Activated CD4-positive, alpha-beta T cell treated with anti-CD3 and anti-CD28 coated beads for 36 hours (primary cell): ENCODE results near the gene LCP2. TPM values are rescaled to one million over a fixed set of nuclear protein-coding genes. Genes with fewer than 3 reads are reported as not detected.
A peak's percentile ranks its signal among the peaks of the same experiment; 100 is the strongest.
"Not testable (repeated sequence)": the region's sequence is repeated elsewhere in the genome, so short reads cannot be mapped to it uniquely, and the experiment has no call there.

Experiments used
- ATAC-seq: fragments of 200-7000 bp; cut with Tn5 transposase; one replicate; pipeline ENCODE4 v1.10.0; 2021; ENCODE audit warnings: mild to moderate bottlenecking, moderate library complexity
- CTCF ChIA-PET: fragments of 350-600 bp; sonication (Branson Sonifier 250); formaldehyde crosslinking; loops from one replicate; lab custom pipeline; 2021; ENCODE audit warnings: antibody characterized with exemption; lab: Charles Lee
- POLR2A ChIA-PET: fragments of 350-600 bp; sonication (Branson Sonifier 250); formaldehyde crosslinking; loops from one replicate; lab custom pipeline; 2021; ENCODE audit warnings: antibody characterized with exemption, inconsistent platforms; lab: Charles Lee
- DNase-seq: peaks from one replicate; pipeline ENCODE4 v3.0.0-alpha.2; 2020
- H3K27ac Mint-ChIP-seq: one replicate; pipeline ENCODE4 v1.8.0; 2021; ENCODE audit warnings: mixed read lengths
- H3K27me3 Mint-ChIP-seq: one replicate; pipeline ENCODE4 v1.8.0; 2021; ENCODE audit warnings: mixed read lengths
- H3K36me3 Mint-ChIP-seq: one replicate; pipeline ENCODE4 v1.8.0; 2021; ENCODE audit warnings: low read depth, mixed read lengths
- H3K4me1 Mint-ChIP-seq: one replicate; pipeline ENCODE4 v1.8.0; 2021; ENCODE audit warnings: mixed read lengths
- H3K4me3 Mint-ChIP-seq: one replicate; pipeline ENCODE4 v1.8.0; 2021; ENCODE audit warnings: mild to moderate bottlenecking, moderate library complexity, mixed read lengths
- H3K9me3 Mint-ChIP-seq: one replicate; pipeline ENCODE4 v1.8.0; 2021; ENCODE audit warnings: low read depth, mixed read lengths
- intact Hi-C, 2 experiments: fragments of 100-400 bp; cut with DNase I in 1 of 2; cut with micrococcal nuclease in 1 of 2; formaldehyde crosslinking; loops; one replicate each; pipeline versions ENCODE4 v1.14.2 to v1.15.1; 2022 to 2024; cut with DNase I, micrococcal nuclease
- total RNA-seq, 2 experiments: library from RNA; stranded (reverse); gene quantifications; one replicate each; pipeline ENCODE4 v1.2.3, GENCODE V29; 2021

LCP2 gene
- total RNA-seq, 2 experiments from 2014 or later = 173 to 232 TPM

DNA sequence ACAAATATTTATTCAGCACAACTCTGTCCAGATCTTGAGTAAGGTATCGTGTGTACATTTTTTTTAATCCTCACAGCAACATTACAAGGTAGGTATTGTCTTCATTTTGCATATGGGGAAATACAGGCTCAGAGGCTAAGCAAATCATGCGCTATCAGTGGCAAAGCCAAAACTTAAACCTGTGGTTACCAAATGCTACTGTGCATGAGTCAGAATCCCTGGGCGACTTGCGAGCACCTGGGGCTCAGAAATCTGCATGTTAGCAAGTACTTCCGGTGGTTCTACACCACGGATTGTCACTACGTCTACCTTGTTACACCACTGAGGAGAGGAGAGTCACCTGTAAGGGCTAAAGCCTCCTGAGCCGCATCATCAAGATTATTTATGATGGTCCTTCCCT lies 43.5 kb downstream of the LCP2 start:
- peak; percentile 78 for DNase-seq
- no peaks in the 10 kb centered on the region for H3K9me3 Mint-ChIP-seq
- H3K27me3 Mint-ChIP-seq = no peaks in the 10 kb centered on the region
- no peak overlapping the region for H3K4me3 Mint-ChIP-seq
- ChIA-PET CTCF (interaction anchor here (0.6 to 0.7 kb wide), 2 partner anchors 25 to 28 kb away, joined by 3 read pairs; no protein-coding TSS in a partner anchor), POLR2A (no interaction called here)
- peaks cover 90% of the 10 kb centered on the region for H3K36me3 Mint-ChIP-seq
- peaks cover 53% of the 10 kb centered on the region for H3K4me1 Mint-ChIP-seq
- peak overlapping the region; percentile 45 for H3K27ac Mint-ChIP-seq
- intact Hi-C loops = loop anchor here in 1 of 2 experiments (1.0 kb wide), 1 partner anchor 77 kb away; no protein-coding TSS in a partner anchor
- ATAC-seq = peak; percentile 96

DNA sequence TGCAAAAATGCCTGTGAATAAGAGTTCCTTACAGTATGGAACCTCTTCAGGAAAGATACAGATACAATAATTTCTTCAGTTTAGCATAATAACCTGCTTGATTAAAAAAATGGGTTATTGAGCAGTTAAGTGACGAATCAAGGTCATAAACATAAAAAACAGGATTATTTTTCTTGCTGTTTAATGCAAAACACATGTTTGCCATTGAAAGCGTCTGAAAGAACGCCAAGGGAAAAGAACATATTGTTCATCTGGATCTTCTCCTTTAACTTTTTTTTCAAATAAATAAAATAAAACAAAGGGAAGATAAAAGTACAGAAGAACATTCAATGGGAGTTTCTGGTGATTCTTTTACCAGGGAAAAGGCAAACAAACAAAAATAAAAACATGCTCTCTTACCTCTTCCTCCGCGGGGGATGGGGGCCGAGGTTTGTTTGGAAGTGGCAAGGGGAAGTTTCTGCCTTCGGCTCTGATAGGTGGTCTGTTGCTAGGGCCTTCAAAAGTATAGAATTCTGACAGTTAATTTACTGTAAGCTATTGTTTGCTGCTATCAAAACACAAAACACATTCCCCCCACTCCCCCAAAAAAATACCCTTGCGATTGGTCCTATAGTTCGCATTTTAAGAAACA lies 44.7 kb downstream of the LCP2 start:
- Mint-ChIP-seq H3K27ac (no peak overlapping the region), H3K9me3 (no peaks in the 10 kb centered on the region), H3K27me3 (no peaks in the 10 kb centered on the region), H3K36me3 (peaks cover 92% of the 10 kb centered on the region), H3K4me1 (peaks cover 58% of the 10 kb centered on the region), H3K4me3 (no peak overlapping the region)
- ChIA-PET POLR2A (no interaction called here), CTCF (interaction anchor here (0.6 to 2.4 kb wide), 3 partner anchors 40 to 406 kb away, joined by 3 to 9 read pairs (median 4); no protein-coding TSS in a partner anchor)
- intact Hi-C loops = no loop called here
- ATAC-seq (no peak), DNase-seq (no peak)

DNA sequence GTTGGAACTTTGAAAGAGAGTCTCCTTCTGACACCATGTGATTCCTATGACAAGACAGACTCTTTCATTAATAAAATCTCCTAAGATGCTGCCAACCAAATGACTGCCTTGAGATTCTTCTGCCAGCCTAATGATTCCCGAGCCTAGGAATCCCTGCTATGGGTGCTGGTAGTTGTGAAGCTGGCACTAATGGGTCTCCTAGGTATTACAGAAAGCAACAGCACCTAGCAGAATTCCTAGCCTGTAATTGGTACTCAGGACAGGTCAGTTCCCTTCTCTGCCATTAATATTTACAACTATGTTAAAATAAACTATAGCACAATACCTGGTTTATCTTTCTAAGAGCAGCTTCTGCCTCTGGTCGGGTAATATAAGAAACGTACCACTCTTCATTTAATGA lies 45.5 kb downstream of the LCP2 start:
- POLR2A ChIA-PET = no interaction called here
- intact Hi-C loops = no loop called here
- no peak for DNase-seq

DNA sequence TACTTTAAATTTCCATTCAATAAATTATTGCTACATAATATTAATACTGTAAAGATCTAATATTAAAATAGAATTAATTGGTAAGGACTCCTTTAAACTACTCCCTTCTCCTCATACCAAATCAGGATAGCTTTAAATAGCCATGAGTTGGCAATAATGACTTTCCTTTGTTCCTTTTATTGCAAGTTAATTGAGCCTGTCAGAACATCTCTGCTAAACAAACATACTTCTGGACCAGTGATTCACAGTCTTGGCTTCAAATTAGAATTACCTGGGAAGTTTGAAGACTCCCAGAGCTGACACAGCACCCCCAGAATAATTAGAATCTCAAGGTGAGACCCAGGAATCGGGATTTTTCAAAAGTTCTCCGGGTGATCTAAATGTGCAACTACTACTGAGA lies 46.1 kb downstream of the LCP2 start:
- H3K4me3 Mint-ChIP-seq = no peak overlapping the region
- H3K27me3 Mint-ChIP-seq = no peaks in the 10 kb centered on the region
- POLR2A ChIA-PET = no interaction called here
- ATAC-seq (no peak), DNase-seq (no peak)
- H3K4me1 Mint-ChIP-seq = peaks cover 57% of the 10 kb centered on the region
- CTCF ChIA-PET = interaction anchor here (1.4 to 2.4 kb wide), 6 partner anchors 15 to 87 kb away, joined by 4 to 9 read pairs (median 6); no protein-coding TSS in a partner anchor
- H3K36me3 Mint-ChIP-seq = peaks cover 92% of the 10 kb centered on the region
- intact Hi-C loops = no loop called here
- H3K9me3 Mint-ChIP-seq = peaks cover 2% of the 10 kb centered on the region
- no peak overlapping the region for H3K27ac Mint-ChIP-seq

More for the DNA sequence above, 45.5 kb downstream of the LCP2 start:
- no peaks in the 10 kb centered on the region for H3K27me3 Mint-ChIP-seq
- H3K27ac Mint-ChIP-seq = no peak overlapping the region
- no peak overlapping the region for H3K4me3 Mint-ChIP-seq
- H3K9me3 Mint-ChIP-seq = no peaks in the 10 kb centered on the region
- CTCF ChIA-PET = interaction anchor here (1.5 to 2.4 kb wide), 3 partner anchors 41 to 87 kb away, joined by 4 to 9 read pairs (median 7); no protein-coding TSS in a partner anchor
- ATAC-seq = no peak
- peaks cover 92% of the 10 kb centered on the region for H3K36me3 Mint-ChIP-seq
- H3K4me1 Mint-ChIP-seq = peaks cover 58% of the 10 kb centered on the region

DNA sequence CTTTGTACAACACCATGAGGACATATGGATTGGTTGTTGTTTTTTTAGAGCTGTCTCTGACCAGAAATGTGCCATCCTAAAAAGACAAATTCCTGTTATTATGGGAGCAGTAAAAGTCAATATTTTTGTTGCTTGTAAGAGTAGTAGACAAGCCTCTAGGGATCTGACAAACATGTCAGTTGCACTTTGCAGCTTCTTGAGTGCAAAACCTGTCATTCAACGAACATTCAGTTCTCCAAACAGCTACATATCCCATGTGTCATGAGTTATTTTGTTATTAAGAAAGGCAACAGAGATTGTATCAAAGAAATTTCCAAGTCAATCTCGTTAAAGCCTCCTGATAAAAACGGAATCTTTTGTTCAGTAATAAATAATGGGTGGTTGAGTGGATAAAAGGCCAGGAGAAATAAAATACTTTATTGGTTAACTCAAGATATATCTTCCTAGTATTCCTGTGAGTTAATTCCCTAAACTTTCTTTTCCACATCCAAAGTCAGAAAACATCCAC lies 46.7 kb downstream of the LCP2 start:
- Mint-ChIP-seq H3K4me1 (peaks cover 51% of the 10 kb centered on the region), H3K9me3 (peaks cover 5% of the 10 kb centered on the region), H3K27me3 (no peaks in the 10 kb centered on the region), H3K27ac (no peak overlapping the region), H3K36me3 (peaks cover 92% of the 10 kb centered on the region), H3K4me3 (no peak overlapping the region)
- DNase-seq (no peak), ATAC-seq (no peak)
- ChIA-PET CTCF (interaction anchor here (1.4 to 2.4 kb wide), 5 partner anchors 16 to 88 kb away, joined by 4 to 9 read pairs (median 7); no protein-coding TSS in a partner anchor), POLR2A (no interaction called here)
- intact Hi-C loops = no loop called here

DNA sequence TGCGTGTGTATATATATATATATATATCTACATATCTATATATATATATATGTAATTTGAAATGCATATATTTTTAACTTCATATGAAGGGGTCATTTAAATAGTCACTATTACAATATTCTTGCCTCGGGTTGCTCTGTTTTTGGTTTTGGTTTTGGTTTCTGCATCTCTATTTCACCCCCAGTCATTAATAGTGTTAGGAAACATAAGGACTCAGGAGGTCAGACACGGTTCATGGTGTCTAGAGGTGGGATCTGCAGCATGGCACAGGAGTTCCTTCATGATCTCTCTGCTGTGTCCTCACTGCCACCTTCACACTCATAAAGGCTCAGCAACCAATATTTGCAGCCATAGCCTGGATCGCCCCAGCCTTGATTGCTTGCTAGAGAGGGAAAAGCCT lies 48.2 kb downstream of the LCP2 start:
- DNase-seq (no peak), ATAC-seq (no peak)
- peaks cover 9% of the 10 kb centered on the region for H3K9me3 Mint-ChIP-seq
- peaks cover 38% of the 10 kb centered on the region for H3K4me1 Mint-ChIP-seq
- CTCF ChIA-PET = interaction anchor here (1.5 to 2.2 kb wide), 2 partner anchors 18 to 23 kb away, joined by 3 to 9 read pairs; no protein-coding TSS in a partner anchor
- H3K27ac Mint-ChIP-seq = peak overlapping the region; percentile 80
- no peaks in the 10 kb centered on the region for H3K27me3 Mint-ChIP-seq
- intact Hi-C loops = no loop called here
- POLR2A ChIA-PET = no interaction called here
- H3K36me3 Mint-ChIP-seq = peaks cover 86% of the 10 kb centered on the region
- H3K4me3 Mint-ChIP-seq = no peak overlapping the region

DNA sequence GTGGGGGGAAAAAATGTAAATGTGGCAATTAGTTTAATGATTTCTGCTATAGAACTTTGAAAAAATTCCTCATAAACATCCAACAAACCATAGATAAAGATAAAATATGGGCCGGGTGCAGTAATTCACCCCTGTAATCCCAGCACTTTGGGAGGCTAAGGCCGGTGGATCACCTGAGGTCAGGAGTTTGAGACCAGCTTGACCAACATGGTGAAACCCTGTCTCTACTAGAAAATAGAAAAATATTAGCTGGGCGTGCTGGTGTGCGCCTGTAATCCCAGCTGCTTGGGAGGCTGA lies 48.7 kb downstream of the LCP2 start:
- POLR2A ChIA-PET, H3K27ac Mint-ChIP-seq, DNase-seq, H3K9me3 Mint-ChIP-seq, intact Hi-C loops, ATAC-seq, H3K4me3 Mint-ChIP-seq, H3K27me3 Mint-ChIP-seq: not testable (repeated sequence)
- CTCF ChIA-PET = interaction anchor here (1.5 kb wide), 1 partner anchor 23 kb away, joined by 3 read pairs; no protein-coding TSS in a partner anchor
- H3K36me3 Mint-ChIP-seq = peaks cover 81% of the 10 kb centered on the region
- peaks cover 33% of the 10 kb centered on the region for H3K4me1 Mint-ChIP-seq

DNA sequence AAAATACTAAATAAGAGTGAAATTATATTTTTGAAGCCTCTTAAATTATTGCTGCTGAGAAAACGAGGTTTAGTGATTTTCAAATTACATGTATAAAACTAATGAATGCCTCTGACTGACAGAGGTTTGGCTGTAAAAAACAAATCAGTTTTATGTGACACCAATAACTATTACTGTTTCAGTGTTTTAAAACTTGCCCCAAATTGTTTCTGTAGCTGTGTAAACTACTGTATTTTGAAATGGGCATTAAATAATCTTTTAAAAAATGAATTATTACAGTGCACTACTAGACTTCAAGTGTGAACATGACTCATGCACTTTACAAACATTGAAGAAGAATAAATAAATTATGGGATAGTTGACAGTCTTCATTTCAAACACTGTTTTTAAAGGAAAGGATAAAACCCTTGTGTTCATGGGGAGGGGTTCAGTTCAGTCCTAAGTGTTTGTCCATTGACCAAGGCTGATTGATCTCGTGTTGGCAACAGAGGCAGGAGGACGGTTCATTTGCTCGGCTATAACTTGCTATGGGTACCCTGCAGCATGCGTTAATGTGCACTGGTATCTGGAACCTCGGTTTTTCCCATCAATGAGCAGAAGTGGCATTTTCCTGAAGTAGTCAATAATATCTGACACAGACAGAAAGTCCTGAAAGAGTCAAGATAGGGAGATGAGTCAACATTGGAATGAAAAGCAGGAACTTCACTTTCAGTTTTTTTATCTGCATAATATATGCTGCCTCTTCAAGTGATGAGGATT lies 49.2 kb downstream of the LCP2 start:
- Mint-ChIP-seq H3K4me3 (no peak overlapping the region), H3K4me1 (peaks cover 28% of the 10 kb centered on the region), H3K9me3 (peaks cover 9% of the 10 kb centered on the region), H3K27ac (peak overlapping the region; percentile 48), H3K27me3 (no peaks in the 10 kb centered on the region), H3K36me3 (peaks cover 76% of the 10 kb centered on the region)
- CTCF ChIA-PET = interaction anchor here (1.5 to 2.8 kb wide), 2 partner anchors 18 to 22 kb away, joined by 3 to 14 read pairs; no protein-coding TSS in a partner anchor
- POLR2A ChIA-PET = no interaction called here
- intact Hi-C loops = no loop called here
- no peak for DNase-seq
- ATAC-seq = peak; percentile 48

DNA sequence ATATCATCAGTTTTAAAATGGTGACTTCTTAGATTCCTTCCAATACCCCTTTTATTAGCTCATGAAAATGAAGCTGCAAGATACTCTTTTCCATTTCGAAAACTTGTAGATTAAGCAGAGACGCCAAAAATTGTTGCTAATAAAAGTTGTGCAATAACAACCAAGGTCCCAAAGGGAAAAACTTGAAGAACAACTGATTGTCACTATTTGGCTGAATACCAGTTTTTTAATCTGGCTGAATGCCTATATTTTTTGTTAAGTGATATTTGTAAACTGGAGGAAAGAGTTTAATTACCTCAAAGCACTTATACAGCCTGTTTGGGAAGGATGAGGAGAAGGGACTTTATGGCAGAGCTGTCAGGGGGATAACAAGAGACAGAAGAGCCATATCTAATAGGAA lies 50.2 kb downstream of the LCP2 start:
- DNase-seq (no peak), ATAC-seq (no peak)
- intact Hi-C loops = no loop called here
- H3K4me3 Mint-ChIP-seq = no peak overlapping the region
- ChIA-PET CTCF (interaction anchor here (1.0 to 2.8 kb wide), 5 partner anchors 9 to 87 kb away, joined by 3 to 14 read pairs (median 4); no protein-coding TSS in a partner anchor), POLR2A (interaction anchor here (0.8 kb wide), 2 partner anchors 8 to 86 kb away, joined by 4 to 6 read pairs; no protein-coding TSS in a partner anchor)
- H3K9me3 Mint-ChIP-seq = peaks cover 9% of the 10 kb centered on the region
- H3K4me1 Mint-ChIP-seq = peaks cover 23% of the 10 kb centered on the region
- peaks cover 69% of the 10 kb centered on the region for H3K36me3 Mint-ChIP-seq
- H3K27me3 Mint-ChIP-seq = no peaks in the 10 kb centered on the region
- H3K27ac Mint-ChIP-seq = no peak overlapping the region

DNA sequence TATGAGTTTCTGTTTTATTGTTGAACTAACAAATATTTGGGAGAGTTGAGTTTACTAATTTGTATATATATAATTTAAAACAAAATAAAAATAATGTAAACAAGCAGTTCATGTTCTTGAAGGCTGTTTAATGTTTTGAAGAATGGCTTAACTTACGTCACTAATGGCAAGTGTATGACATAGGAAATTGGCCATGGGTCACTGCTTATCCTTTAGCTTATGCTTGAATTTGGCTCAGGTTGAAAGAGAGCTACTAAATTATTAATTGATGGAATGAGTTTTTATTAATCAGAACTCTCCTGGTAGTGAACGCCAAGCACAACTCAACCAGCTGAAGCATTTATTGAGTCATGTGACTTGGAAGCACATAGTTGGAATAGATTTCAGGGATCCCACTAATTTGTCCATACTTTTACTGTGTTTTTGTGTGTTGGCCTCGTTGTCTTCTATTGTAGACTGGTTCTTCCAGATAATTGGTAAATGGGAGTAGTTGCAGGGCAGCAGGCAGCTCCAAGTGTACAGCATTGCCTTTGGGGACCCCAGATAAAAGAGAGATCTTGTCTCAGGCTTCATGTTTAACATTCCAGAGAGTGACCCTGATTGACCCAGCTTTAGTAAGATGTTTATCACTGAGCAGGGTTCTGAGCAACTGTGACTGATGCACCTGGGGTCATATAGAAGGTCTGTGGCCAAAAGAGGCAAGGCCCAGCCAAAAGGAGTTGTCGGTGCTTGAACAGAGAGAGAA lies 51.3 kb downstream of the LCP2 start:
- H3K36me3 Mint-ChIP-seq = peaks cover 59% of the 10 kb centered on the region
- no peak for ATAC-seq
- ChIA-PET CTCF (interaction anchor here (0.7 to 2.8 kb wide), 8 partner anchors 10 to 88 kb away, joined by 3 to 14 read pairs (median 4); no protein-coding TSS in a partner anchor), POLR2A (interaction anchor here (0.8 kb wide), 2 partner anchors 7 to 87 kb away, joined by 4 to 6 read pairs; no protein-coding TSS in a partner anchor)
- H3K27me3 Mint-ChIP-seq = no peaks in the 10 kb centered on the region
- no peak for DNase-seq
- H3K4me3 Mint-ChIP-seq = no peak overlapping the region
- peaks cover 21% of the 10 kb centered on the region for H3K4me1 Mint-ChIP-seq
- peaks cover 9% of the 10 kb centered on the region for H3K9me3 Mint-ChIP-seq
- intact Hi-C loops = no loop called here
- no peak overlapping the region for H3K27ac Mint-ChIP-seq
